Activated CD8-positive, alpha-beta memory T cell treated with anti-CD3 and anti-CD28 coated beads, Interleukin-2, amount 50 U/mL, for 24 hours (primary cell): ENCODE results near the gene SYNPO.

ENCODE experiments used
- DNase-seq: peaks from one replicate; pipeline ENCODE4 v3.0.0-alpha.2; 2020; ENCODE audit errors: extremely low read depth

Gene SYNPO, protein sequence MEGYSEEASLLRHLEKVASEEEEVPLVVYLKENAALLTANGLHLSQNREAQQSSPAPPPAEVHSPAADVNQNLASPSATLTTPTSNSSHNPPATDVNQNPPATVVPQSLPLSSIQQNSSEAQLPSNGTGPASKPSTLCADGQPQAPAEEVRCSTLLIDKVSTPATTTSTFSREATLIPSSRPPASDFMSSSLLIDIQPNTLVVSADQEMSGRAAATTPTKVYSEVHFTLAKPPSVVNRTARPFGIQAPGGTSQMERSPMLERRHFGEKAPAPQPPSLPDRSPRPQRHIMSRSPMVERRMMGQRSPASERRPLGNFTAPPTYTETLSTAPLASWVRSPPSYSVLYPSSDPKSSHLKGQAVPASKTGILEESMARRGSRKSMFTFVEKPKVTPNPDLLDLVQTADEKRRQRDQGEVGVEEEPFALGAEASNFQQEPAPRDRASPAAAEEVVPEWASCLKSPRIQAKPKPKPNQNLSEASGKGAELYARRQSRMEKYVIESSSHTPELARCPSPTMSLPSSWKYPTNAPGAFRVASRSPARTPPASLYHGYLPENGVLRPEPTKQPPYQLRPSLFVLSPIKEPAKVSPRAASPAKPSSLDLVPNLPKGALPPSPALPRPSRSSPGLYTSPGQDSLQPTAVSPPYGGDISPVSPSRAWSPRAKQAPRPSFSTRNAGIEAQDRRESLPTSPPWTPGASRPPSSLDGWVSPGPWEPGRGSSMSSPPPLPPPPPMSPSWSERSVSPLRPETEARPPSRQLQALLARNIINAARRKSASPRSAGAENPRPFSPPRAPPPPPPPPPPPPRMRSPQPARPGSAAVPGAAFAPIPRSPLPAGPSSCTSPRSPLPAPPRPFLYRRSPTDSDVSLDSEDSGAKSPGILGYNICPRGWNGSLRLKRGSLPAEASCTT

DNA sequence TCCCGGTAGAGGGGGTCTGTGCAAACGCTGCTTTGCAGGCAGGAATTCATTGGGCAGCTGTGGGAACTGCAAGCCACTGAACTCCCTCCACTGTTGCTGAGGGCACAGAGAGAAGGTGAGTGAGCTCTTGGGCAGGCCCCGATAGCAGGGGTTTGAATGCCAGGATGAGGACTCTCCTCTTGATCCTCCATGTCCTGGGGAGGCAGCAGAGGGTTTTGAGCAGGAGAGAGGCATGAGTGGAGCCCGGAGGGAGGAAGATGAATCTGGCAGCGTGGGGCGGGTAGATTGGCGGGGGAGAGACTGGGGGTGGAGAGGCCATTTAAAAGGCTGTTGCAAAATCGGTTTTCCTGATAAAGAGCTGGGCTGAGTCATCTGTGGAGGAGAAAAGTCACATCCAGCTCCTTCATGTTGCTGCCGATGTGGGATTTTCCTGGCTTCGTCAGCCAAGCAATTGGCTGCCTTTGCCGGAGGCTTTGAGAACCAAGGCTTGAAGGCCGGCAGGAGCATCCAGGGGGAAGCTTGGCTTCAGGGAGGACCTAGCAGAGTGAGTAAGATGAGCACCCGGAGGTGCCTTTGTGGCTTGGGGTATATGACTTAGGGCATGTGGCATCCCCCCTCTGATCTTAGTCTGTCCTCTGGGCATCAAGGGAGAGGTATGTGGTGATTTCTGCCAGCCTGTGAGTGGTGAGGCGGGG lies at the start of gene SYNPO:
SYNPO (plus strand) TSS at position 350 of the 695 bp plus-strand sequence. CDS start 7,616 bp downstream, outside the sequence.
- no peak for DNase-seq

DNA sequence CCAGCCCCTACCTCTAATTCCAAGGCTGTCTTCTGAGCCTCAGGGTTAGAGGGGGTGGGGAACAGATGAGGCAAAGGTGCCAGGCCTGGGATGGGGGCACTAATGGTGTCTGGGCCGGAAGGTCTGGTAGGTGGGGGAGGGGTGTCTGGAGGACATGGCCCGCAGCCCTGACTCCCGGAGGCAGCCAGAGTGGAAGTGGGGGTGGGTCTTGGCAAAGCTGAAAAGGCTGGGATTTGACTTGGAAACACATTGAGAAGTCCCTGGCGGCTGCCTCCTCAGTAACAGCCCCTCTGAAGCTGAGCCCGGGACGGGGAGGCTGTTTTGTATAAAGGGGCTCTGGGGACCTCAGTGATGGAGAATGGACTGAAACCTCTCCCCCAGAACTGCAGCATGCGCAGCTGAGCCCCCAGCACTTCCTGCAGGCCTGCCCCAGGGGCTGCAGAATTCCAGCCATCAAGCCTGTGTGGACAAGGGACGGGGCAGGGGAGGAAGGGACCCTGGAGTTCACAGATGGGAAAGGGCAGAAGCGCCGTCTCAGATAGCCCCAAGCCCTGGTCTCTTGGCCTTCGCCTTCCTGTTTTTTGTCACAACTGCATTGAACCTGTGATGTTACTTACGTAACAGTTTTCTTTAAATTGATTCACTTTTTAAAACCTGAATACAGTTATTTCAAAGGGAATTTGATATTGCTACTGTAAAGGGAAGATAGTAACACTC lies 49.3 kb upstream of the SYNPO start:
- no peak for DNase-seq

DNA sequence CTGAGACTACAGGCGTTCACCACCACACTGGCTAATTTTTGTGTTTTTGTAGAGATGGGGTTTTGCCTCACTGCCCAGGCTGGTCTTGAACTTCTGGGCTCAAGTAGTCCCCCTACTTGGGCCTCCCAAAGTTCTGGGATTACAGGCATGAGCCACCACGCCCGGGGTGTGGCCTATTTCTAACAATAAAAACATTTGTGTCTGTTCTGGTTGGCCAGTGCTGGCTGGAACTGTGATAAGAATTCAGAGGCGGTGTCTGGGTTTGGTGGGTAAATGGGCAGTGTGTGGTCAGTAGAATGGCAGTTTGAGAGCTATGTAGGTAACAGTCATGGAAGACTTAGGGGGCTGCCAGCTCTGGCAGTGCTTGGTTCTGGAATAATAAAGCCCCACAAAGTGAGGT lies 46.9 kb upstream of the SYNPO start:
- DNase-seq = no peak

DNA sequence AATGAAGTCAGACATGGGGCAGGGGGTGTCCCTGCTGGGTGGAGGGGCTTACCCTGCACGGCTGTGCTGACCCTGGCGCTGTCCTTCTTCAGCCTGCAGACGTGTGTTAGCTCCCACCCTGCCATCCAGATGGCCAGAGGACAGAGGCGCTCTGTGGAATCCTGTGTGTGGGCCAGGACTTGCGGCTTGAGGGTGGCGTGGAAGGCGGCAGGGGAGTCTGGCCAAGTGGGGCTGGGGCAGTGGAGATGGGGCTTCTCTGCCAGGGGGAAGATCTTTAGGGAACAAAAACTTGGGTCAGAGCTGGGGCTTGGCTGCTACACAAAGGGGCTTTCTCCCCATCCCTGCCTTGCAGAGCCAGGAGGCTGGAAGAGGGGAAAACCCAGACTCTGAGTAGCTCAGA lies 46.5 kb upstream of the SYNPO start:
- no peak for DNase-seq

DNA sequence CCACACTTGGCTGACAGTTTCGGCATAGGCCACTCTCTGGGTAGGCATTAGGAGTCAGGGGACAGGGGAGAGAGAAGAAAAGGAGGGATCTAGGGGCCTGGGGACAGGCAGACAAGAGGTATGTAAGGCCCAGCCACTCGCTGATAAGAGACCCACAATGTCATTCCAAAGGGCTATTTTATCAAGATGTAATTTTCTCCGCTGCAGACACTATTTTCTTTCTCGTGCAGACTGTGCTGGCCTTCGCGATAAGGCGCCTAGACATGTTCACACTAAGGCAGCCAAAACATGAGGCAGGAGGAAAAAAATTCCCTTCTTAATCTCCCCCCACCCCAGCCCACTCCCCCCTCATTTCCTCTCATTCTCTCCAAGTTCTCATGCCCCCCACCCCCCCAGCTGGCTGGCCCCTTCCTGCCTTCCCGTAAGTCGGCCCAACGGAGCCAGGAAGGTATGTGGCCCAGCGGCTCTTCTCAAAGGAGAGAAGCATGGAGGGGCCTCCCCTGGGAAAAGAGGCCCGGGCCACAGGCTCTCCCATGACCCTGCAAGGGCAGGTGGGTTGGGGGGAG lies 44.9 kb upstream of the SYNPO start:
- DNase-seq = no peak

DNA sequence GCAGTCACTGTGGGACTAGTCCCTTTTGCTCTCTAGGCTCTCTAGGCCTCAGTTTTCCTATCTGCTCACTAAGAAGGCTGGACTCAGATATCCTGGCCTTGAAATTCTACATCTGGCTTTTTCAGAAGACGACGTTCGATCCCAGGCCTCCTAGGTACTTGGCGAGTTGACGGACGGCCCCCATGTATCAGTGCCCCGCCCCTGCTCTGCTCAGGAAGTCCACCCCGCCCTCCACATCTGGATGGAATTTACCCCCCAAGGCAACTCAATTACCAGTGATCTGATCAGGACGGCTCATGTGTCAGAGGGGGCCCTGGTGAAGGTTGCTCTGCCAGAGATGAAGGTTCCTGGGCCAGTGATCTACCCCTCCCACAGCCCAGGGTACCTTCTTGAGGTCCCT lies 44.1 kb upstream of the SYNPO start:
- DNase-seq = no peak

DNA sequence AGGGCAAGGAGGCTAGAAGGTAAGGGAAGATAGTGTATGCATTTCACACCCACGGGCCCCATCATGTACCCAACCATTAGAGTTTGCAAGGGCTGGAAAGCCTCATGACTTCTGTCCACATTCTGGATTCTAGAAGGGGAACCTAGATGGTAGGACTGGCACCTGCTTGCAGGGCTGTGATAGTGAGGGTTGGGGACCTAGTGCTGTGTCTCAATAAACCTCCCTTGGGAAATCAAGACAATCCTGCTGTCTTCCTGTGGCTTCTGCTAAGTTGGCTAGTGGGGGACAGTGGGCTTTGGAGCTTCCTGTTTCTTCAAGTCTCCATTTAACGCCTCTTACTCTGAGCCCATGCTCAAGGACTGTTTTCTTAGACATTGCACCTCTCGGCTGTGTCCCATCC lies 43.6 kb upstream of the SYNPO start:
- DNase-seq = no peak

DNA sequence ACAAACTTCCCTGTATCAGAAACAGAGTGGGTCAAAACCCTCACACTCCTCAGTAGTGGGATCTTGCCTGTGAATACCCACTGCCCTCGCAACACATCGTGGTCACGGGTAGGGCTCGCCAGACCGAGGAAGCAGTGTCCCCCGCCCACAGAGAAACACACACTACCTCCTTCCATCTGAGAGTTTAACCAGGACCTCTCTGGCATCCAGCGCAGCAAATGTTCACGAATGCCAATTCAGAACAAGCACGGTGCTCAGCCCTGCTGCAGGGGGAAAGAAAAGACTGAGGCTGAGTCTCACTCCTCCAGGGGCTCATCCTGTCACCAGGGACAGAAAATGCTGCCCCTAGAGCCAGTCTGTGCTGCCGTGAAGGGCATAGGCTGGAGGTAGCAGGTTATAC lies 42.5 kb upstream of the SYNPO start:
- no peak for DNase-seq

DNA sequence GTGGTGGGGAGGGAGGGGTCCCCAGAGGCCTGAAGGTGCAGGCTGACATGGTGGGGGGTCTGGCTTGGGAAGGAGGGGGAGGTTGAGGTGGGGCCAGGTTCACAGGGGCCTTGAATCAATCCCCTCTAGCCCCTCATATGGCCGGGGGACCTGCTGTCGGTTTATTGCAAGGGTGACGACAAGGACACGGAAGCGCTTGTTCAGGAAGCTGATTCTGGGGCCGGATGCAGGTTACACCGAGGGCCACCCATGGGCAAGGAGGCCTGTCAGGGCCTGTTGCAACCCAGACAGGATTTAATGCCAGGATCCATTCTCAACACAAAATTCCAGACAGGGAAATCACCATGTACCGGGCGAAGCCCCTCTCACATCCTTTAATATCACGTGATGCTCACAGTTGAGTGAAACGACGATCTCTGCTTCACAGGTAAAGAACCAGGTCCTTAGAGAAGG lies 41.6 kb upstream of the SYNPO start:
- DNase-seq = no peak

DNA sequence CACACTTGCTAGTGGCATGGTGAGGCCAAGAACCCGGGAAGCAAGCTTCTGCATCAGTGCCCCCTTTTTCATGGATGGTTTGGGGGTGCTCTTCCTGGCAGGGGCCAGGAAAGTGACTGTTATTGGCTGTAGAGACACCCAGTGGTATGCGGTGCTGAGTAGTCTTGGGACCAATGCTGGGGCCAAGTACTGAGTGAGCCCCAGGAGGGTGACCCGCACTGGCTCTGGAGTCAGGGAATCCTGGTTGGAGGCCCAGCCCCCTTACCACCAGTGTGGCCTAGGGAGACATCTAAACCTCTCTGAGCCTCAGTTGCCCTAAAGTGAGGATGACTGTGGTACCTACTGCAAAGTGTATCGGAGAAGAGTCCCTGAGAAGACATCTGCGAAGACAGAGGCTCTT lies 41.2 kb upstream of the SYNPO start:
- DNase-seq = no peak

DNA sequence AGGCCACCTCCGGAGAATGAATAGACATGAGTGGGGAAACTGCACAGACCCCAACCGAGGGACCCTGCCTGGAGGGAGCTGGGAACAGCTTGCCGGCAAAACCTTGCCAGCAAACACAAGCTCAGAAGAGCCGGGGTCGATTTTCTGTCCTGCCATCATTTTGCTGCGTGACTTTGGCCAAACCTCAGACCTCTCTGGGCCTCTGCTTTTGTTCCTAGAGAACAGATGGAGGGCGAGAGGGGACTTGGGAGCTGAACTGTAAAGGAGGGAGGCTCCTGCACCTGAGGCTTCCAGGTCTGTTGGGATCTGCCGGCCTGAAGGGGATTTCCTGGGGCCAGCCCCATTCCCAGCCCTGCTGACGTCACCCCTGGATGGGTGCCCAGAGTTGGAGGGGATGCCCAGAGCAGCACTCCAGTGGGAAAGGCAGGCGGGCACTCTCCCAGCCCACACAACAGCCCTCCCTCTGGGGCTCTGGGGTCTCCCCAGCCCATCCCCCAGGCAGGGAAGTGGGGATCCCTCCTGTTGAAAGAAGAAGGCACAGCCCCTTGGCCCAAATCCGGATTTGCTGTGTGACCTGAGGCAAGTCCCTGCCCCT lies 40.4 kb upstream of the SYNPO start:
- no peak for DNase-seq

DNA sequence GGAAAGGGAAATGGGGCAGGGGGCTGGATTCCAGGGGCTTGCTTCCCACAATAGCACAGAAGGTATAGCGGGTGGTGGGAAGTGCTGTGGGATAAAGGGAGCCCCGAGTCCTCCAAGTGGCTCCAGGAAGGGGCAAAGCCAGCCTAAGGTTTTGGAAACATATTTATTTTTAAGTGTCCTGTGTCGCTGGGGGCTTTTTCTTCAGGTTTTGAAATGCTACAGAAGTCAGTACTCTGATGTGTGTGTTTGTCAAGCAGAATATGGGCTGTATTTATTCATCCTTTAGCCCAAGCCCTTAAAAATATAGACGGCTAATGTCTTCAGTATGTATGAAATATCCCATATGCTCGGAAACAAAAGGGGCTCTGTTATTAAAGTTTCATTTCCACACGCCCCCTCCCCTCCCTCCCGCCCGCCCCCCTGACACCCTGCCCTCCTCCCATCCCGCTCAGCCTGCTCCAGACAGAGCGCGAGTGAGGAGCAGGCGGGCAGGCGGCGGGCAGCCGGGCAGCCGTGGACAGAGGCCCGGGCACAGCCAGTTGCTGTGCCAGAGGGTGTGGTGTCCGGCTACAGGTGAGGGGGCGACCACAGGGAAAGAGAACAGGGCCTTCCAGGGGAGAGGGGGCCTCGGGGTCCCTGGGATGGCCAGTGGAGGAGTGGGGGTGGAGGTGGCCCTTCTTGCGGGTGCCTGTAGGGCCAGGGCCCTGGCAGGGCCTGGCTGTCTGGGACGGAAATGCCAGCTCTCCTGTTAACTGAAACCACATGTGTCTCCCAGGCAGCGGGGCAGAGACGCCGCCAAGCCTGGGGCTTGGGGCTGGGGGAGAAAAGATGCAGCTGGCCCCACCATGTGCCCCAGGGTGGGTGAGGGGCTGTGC lies 39.6 kb upstream of the SYNPO start:
- DNase-seq = no peak

DNA sequence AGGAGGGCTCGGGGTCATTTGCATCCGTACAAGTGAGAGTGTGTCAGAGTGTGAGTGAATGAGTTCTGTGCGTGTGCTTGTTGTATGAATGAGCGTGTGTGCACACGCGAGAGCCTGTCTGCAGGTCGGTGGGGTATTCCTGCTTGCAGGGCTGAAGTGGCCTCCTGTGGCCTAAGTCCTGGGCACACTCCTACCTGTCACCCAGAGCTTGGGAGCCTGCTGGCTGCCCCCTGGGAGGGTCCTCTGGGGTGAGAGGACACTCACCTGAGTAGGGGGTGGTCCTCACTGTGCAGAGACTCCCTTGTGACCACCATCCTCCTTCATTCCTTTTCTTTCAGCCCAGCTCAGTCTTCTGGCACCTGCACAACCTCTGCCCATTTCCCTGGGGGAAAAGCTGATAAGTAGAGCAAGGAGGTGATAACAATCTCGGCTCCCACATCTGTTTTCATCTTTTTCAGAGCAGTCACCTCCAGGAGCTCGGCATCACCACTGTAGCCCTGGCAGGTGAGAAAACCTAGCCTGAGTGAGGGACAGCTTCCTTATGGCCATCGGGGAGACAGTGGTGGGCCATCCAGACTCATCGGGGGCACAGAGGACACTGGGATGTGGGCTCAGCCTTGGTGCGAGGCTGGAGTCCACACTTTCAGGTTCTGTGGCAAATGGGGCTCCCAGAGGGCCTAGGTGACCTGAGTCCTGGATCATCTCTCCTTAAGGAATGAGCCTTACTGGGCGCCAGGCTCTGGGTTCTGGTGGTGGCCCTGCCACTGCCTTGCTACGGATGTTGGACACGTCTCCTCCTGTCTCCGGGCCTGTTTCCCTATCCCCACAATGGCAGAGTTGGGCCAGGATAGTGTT lies 38.7 kb upstream of the SYNPO start:
- no peak for DNase-seq

DNA sequence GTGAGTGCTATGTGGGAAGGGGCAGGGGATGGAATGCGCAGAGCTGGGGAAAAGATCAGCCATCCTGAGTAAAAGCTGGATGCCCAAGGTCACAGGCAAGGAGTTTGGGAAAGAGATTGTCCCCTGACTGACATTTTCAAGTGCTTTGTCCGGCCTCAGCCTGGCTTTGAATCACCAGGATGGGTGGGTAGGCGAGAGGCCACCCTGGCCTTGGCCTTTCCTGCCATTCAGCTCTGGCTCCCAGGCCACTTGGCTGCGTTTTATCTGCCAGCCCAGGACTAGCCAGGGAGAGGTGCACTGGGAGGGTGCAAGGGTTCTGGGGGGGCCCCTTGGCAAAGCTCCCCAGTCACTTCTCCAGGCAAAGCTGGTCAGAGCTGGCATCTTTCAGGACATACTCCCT lies 37.4 kb upstream of the SYNPO start:
- no peak for DNase-seq

DNA sequence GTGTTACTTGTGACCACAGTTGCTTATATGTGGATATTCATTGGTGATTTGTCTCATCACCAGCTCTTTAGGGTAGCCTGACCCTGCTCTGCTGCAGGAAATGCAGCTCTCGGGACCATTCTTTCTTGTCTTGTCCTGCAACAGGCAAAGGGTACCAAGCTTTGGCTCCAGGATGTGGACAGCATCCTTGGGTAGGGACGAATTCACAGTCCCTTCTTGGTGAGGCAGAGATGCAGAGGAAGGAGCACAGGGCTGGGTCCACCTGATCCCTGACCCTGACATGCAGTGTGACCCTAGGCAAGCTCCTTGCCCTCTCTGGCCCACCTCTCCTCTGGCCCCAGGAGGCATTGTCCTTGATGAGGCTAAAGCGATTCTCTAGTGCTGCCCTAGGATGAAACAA lies 37.0 kb upstream of the SYNPO start:
- no peak for DNase-seq

DNA sequence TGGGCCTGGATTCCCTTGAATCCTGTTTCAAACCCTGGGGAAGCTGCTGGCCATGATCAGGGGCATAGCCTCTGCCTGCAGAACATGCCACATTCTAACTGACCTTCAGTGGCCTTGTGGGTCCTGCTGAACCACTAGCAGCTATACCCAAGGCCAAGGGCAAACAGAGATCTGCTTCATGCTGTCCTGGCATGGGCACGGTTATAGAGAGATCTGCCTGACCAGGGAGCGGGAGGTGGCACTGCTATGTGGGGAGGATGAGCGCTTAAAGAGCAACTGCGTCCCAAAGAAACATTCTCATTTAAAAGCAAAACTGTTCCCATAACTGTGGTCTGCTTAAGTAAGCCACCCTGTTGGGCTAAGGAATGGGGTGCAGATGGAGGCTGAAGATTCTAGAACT lies 36.5 kb upstream of the SYNPO start:
- no peak for DNase-seq

DNA sequence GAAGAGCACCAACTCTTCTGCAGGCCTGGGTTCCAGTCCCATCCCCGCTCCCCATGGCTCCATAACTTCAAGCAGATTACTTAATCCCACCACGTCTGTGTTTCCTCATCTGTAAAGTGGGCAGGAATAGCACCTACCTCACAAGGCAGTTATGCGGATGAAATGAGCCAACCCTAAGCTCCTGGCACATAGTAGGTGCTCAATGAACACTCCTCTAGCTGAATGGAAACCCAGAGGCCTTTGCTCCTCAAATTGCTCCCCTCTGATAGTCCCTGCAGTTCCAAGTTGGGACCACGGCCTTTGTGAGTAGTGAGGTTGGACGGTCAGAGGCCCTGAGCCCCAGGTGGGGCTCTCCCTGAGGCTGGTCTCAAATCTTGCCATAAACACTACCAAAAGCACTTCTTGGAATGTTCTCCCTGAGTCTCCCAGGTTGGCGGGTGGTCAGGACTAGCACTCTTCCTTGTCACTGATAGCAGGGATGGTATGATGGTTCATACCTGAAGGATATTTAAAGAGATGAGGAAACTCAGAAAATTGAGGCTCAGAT lies 35.5 kb upstream of the SYNPO start:
- no peak for DNase-seq

DNA sequence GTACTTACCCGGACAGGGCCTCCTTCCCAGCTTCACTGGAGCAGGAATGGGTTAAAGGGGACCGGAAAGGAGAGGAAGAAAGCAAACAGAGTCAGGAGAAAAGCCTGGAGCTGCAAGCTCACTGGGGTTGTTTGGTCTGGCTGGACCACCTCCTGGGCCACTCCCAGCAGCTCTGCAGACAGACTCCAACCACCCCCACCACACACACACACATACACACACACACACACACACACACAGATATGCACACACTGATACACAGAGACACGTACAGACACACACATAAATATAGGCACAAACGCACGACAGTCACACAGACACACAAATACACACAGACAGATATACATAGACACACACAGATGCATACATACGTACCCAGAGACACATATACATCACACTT lies 34.9 kb upstream of the SYNPO start:
- DNase-seq = no peak

DNA sequence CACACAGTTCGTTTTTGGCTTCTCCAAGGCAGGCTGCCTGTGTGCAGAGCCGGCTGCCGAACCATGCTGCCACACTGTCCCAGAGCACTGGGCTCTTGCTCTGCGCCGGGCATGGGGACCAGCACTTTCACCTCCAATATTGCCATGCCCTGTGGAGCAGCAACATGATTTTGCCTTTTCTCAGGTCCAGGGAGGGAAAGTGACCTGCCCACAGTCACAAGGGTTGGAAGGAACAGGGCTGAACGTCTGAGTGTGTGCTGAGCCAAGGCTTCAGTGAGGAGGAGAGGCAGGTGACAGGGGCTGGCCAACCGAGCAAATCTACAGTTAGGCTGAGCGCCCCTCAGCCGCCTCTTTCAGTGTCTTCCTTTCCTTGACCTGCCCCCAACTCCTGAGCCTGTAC lies 34.0 kb upstream of the SYNPO start:
- DNase-seq = no peak
